Glutamatergic neuron (in vitro differentiated cells): ENCODE data around the gene IL17RE. TPM values are rescaled to one million over a fixed set of nuclear protein-coding genes. Genes with fewer than 3 reads are reported as not detected.
"Not testable (repeated sequence)": the region's sequence is repeated elsewhere in the genome, so short reads cannot be mapped to it uniquely, and the experiment has no call there.

ENCODE experiments used
- DNase-seq: peaks from one replicate; pipeline ENCODE4 v3.0.0; 2022
- H3K27ac Mint-ChIP-seq: one replicate; pipeline ENCODE4 v1.8.0; 2020; ENCODE audit warnings: mild to moderate bottlenecking, mixed read lengths, inconsistent platforms; ENCODE audit not compliant: unreplicated experiment
- H3K27me3 Mint-ChIP-seq: one replicate; pipeline ENCODE4 v1.8.0; 2020; ENCODE audit warnings: mild to moderate bottlenecking, moderate library complexity, mixed read lengths, inconsistent platforms; ENCODE audit not compliant: unreplicated experiment
- H3K36me3 Mint-ChIP-seq: one replicate; pipeline ENCODE4 v1.8.0; 2020; ENCODE audit warnings: mild to moderate bottlenecking, mixed read lengths, inconsistent platforms; ENCODE audit not compliant: unreplicated experiment
- H3K4me1 Mint-ChIP-seq: one replicate; pipeline ENCODE4 v1.8.0; 2020; ENCODE audit warnings: mild to moderate bottlenecking, low read depth, mixed read lengths, inconsistent platforms; ENCODE audit not compliant: unreplicated experiment
- H3K4me3 Mint-ChIP-seq: one replicate; pipeline ENCODE4 v1.8.0; 2020; ENCODE audit warnings: mild to moderate bottlenecking, mixed read lengths, inconsistent platforms; ENCODE audit not compliant: unreplicated experiment
- H3K9me3 Mint-ChIP-seq: one replicate; pipeline ENCODE4 v1.8.0; 2020; ENCODE audit warnings: mild to moderate bottlenecking, moderate library complexity, mixed read lengths, inconsistent platforms; ENCODE audit not compliant: unreplicated experiment
- CTCF ChIP-seq: fragments of 200-600 bp; sonication (generic); IDR thresholded peaks from one replicate; pipeline ENCODE4 v1.5.0; 2021; ENCODE audit not compliant: partially characterized antibody, unreplicated experiment
- total RNA-seq: library from RNA; stranded (reverse); fragmentation: NEBNext Ultra II Directional; extraction: Animal tissue kit (Norgen Biotek cat#: 25700); gene quantifications from one replicate; pipeline ENCODE4 v1.2.1, GENCODE V29; 2021; ENCODE audit not compliant: unreplicated experiment

Gene IL17RE
- total RNA-seq, 1 donor from 2014 or later = 3.9 TPM

GRCh38 chr3:9935966-9936510 lies 33.4 kb downstream of the IL17RE start:
- Mint-ChIP-seq H3K4me3 (peak overlapping the region; percentile 93), H3K27ac (no peak overlapping the region), H3K36me3 (no peaks in the 10 kb centered on the region), H3K27me3 (peaks cover 5% of the 10 kb centered on the region), H3K4me1 (peaks cover 12% of the 10 kb centered on the region), H3K9me3 (peaks cover 7% of the 10 kb centered on the region)
- no peak for TF ChIP-seq CTCF
- DNase-seq = no peak

GRCh38 chr3:9937486-9938238 lies 35.0 kb downstream of the IL17RE start:
- Mint-ChIP-seq H3K9me3 (peaks cover 5% of the 10 kb centered on the region), H3K27me3 (peaks cover 9% of the 10 kb centered on the region), H3K27ac (peak overlapping the region; percentile 48), H3K36me3 (no peaks in the 10 kb centered on the region), H3K4me1 (peaks cover 12% of the 10 kb centered on the region), H3K4me3 (no peak overlapping the region)
- no peak for TF ChIP-seq CTCF
- DNase-seq = no peak

GRCh38 chr3:9938966-9939365 lies 36.3 kb downstream of the IL17RE start:
- TF ChIP-seq CTCF = no peak
- Mint-ChIP-seq H3K4me1 (peaks cover 12% of the 10 kb centered on the region), H3K9me3 (peaks cover 5% of the 10 kb centered on the region), H3K4me3 (no peak overlapping the region), H3K36me3 (no peaks in the 10 kb centered on the region), H3K27me3 (peaks cover 7% of the 10 kb centered on the region), H3K27ac (peak overlapping the region; percentile 86)
- DNase-seq = no peak

- DNase-seq, H3K9me3 Mint-ChIP-seq, H3K4me1 Mint-ChIP-seq, H3K27ac Mint-ChIP-seq, H3K4me3 Mint-ChIP-seq, H3K36me3 Mint-ChIP-seq, H3K27me3 Mint-ChIP-seq: not testable (repeated sequence)
Measured at GRCh38 chr3:9939906-9940305, 37.3 kb downstream of the IL17RE start.

- Mint-ChIP-seq H3K27me3 (peaks cover 6% of the 10 kb centered on the region), H3K27ac (no peak overlapping the region), H3K4me3 (no peak overlapping the region), H3K9me3 (peaks cover 4% of the 10 kb centered on the region), H3K4me1 (peaks cover 1% of the 10 kb centered on the region), H3K36me3 (no peaks in the 10 kb centered on the region)
- no peak for TF ChIP-seq CTCF
- no peak for DNase-seq
Measured at GRCh38 chr3:9940746-9941145, 38.1 kb downstream of the IL17RE start.
